Measurements from ENCODE around the gene CD84.
"Not testable (repeated sequence)": the region's sequence is repeated elsewhere in the genome, so short reads cannot be mapped to it uniquely, and the experiment has no call there.

The CD84 gene

GRCh38 chr1:160539990-160540858, 39.1 kb downstream of the CD84 start:
- no peak for DNase-seq

DNA sequence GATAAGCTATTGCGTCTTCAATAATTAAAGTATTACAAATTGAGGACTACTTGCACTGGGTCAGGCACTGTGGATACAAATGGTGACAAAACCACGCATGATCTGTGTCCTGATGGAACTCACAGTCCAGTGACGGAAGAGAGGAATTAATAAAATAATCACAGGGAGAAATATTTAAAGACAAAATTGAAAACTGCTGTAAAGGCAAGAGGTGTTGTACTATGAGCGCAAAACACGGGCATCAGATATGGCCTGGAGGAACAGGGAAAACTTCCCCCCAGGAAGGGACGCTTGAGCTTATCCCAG, 39.7 kb downstream of the CD84 start:
- no peak for DNase-seq

- no peak for DNase-seq
These were observed 40.2 kb downstream of the CD84 start for GRCh38 chr1:160538985-160539651.

- no peak for DNase-seq
These were observed 41.3 kb downstream of the CD84 start for GRCh38 chr1:160537714-160538665.

GRCh38 chr1:160534823-160535605, 44.3 kb downstream of the CD84 start:
- DNase-seq = no peak

DNA sequence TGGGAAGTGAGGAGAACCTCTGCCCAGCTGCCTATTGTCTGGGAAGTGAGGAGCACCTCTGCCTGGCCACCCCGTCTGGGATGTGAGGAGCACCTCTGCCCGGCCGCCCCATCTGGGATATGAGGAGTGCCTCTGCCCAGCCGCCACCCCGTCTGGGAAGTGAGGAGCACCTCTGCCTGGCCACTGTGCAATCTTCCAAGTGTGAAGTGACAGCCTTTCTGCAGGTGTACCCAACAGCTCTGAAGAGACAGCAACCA, 46.8 kb downstream of the CD84 start:
- DNase-seq = not testable (repeated sequence)

DNA sequence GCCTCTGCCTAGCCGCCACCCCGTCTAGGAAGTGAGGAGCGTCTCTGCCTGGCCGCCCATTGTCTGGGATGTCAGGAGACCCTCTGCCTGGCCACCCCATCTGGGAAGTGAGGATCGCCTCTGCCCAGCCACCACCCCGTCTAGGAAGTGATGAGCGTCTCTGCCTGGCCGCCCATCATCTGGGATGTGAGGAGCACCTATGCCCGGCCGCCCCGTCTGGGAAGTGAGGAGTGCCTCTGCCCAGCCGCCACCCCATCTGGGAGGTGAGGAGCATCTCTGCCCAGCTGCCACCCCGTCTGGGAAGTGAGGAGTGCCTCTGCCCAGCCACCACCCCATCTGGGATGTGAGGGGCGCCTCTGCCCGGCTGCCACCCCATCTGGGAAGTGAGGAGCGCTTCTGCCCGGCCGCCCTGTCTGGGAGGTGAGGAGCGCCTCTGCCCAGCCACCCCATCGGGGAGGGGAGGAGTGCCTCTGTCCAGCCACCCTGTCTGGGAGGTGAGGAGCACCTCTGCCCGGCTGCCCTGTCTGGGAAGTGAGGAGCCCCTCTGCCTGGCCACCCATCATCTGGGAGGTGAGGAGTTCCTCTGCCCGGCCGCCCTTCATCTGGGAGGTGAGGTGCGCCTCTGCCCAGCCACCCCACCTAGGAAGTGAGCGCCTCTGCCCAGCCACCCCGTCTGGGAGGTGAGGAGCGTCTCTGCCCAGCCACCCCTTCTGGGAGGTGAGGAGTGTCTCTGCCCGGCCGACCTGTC, 47.3 kb downstream of the CD84 start:
- DNase-seq = not testable (repeated sequence)

DNA sequence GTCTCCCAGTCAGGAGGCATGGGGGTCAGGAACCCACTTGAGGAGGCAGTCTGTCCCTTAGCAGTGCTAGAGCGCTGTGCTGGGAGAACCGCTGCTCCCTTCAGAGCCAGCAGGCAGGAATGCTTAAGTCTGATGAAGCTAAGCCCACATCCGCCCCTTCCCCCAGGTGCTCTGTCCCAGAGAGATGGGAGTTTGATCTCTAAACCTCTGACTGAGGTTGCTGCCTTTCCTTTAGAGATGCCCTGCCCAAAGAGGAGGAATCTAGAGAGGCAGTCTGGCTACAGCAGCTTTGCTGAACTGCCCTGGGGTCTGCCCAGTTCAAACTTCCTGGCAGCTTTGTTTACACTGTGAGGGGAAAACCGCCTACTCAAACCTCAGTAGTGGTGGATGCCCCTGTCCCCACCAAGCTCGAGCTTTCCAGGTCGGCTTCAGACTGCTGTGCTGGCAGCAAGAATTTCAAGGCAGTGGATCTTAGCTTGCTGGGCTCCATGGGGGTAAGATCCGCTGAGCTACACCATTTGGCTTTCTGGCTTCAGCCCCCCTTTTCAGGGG, 49.8 kb downstream of the CD84 start:
- DNase-seq = not testable (repeated sequence)

DNA sequence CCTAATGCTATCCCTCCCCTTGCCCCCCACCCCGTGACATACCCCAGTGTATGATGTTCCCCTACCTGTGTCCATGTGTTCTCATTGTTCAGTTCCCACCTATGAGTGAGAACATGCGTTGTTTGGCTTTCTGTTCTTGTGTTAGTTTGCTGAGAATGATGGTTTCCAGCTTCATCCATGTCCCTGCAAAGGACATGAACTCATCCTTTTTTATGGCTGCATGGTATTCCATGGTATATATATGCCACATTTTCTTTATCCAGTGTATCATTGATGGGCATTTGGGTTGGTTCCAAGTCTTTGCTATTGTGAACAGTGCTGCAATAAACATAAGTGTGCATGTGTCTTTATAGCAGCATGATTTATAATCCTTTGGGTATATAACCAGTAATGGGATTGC, 55.5 kb downstream of the CD84 start:
- not testable (repeated sequence) for DNase-seq

GRCh38 chr1:160522622-160523345, 56.5 kb downstream of the CD84 start, which contains the start of gene SLAMF6:
Gene SLAMF6, minus strand, starts transcription at chr1:160523255. Its CDS starts 63 bp downstream, at chr1:160523192.
- no peak for DNase-seq

DNA sequence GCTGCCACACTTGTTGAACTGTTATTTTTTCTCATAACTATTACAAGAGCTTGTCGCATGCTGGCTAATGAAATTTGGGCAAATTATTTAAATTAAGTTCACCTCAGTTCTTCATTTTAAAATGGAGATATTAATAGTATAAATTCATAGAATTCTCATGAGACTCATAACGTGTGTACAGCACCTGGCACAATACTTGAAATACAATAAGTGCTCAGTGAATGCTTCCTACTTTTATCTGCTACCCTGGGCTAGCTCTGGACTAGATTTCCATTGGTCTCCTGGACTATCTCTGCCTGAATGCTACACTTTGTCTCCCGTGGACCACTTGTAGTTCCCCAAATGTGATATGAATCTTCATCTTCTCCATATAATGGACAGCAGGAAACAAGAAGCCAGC, 57.2 kb downstream of the CD84 start:
- no peak for DNase-seq

DNA sequence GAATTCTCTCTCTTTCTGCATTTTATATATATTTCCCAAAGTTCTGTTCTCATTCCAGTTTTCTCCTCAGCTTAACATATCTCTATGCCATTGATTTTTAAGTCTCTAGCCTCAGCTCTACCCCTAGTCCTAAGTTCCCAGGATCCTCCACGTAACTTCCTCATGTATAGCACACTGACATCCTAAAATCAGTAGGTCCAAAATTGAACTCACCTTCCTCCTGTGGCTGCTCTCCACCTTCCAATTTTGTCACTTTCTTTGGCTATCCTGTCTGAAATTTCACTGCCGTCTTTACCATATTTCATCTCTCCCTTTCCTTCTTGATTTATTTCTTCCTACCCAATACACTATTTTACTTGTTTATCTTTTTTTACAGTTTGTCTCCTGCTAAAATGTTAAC, 57.7 kb downstream of the CD84 start:
- no peak for DNase-seq

DNA sequence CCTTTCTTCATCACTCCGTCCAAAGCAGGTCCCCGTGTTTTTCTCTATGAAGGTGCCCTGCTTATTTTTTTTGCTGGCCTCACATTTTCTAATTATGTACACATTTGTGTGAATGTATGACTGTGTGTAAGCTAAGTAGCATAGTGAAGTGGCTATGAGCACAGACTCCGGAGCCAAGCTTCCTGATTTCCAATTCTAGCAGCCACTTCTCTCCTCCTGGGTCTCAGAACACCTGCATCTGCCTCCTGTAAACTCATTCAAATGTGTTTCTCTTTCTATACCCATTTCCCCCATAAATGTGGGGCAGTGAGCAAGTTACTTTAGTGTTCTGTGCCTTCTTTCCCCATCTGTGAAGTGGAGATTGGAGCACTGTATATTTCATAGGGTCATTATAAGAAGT, 58.3 kb downstream of the CD84 start:
- DNase-seq = no peak

GRCh38 chr1:160520582-160520981, 58.7 kb downstream of the CD84 start:
- no peak for DNase-seq

DNA sequence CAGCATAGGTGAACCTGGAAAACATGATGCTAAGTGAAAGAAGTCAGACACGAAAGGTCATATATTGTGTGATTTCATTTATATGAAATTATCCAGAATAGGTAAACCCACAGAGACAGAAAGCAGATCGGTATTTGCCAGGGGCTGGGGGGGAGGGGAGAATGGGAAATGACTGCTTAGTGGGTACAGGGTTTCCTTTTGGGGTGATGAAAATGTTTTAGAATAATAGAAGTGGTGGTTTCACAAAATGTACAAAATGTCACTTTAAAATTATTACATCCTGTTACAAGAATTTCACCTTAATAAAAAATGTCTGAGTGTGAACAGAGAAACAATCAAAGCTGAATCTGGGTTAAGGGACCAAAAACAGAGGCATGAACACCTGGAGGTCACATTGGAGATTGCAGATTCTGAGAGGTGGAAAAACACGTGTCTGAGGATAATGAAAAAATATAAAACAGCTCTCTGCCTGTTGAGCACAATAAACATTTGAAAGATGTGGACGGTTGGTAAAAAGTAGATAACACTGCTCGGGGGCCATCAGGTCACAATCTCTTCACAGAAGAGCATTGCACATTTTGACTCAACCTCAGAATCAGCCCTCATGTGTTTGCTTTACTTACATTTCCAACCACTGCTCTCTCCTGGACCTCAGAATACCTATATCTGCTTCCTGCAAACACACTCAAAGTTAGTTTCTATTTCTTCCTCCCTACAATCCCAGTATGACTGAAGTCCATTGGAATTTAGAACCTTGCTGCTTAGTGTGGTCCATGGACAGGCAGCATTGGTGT, 59.5 kb downstream of the CD84 start:
- DNase-seq = no peak

- not testable (repeated sequence) for DNase-seq
These were observed 61.8 kb downstream of the CD84 start for GRCh38 chr1:160517519-160517918.

- not testable (repeated sequence) for DNase-seq
These were observed 63.4 kb downstream of the CD84 start for GRCh38 chr1:160515908-160516307.

- no peak for DNase-seq
These were observed 74.6 kb downstream of the CD84 start for GRCh38 chr1:160504651-160505050.

GRCh38 chr1:160503087-160503486, 76.2 kb downstream of the CD84 start:
- no peak for DNase-seq

All from SHP77 (cell line).